KMS-11 (cell line): ENCODE results near the gene EIF3I.

Experiments used
- H2AFZ ChIP-seq: fragments of 200-600 bp; sonication (generic); 2 replicates; pipeline ENCODE4 v1.6.1; 2016; ENCODE audit warnings: antibody characterized with exemption, mixed run types, low read depth
- H3K27ac ChIP-seq: fragments of 200-600 bp; sonication (generic); 2 replicates; pipeline ENCODE4 v1.6.1; 2016; ENCODE audit warnings: mild to moderate bottlenecking, mixed run types
- H3K27me3 ChIP-seq: fragments of 200-600 bp; sonication (generic); 2 replicates; pipeline ENCODE4 v1.6.1; 2017; ENCODE audit warnings: mild to moderate bottlenecking, low read depth, mixed run types, moderate library complexity; ENCODE audit not compliant: insufficient read depth
- H3K36me3 ChIP-seq: fragments of 200-600 bp; sonication (generic); 2 replicates; pipeline ENCODE4 v1.6.1; 2017; ENCODE audit warnings: mild to moderate bottlenecking, mixed run types; ENCODE audit not compliant: insufficient read depth
- H3K4me1 ChIP-seq: fragments of 200-600 bp; sonication (generic); 2 replicates; pipeline ENCODE4 v1.6.1; 2016; ENCODE audit warnings: mild to moderate bottlenecking, low read depth, mixed run types; ENCODE audit not compliant: poor library complexity, severe bottlenecking
- H3K4me2 ChIP-seq: fragments of 200-600 bp; sonication (generic); 2 replicates; pipeline ENCODE4 v1.7.0; 2016; ENCODE audit warnings: mild to moderate bottlenecking, mixed run types
- H3K4me3 ChIP-seq: fragments of 200-600 bp; sonication (generic); IDR thresholded peaks from 2 replicates; pipeline ENCODE4 v1.6.1; 2017; ENCODE audit warnings: low read depth, low read length, mixed read lengths; ENCODE audit not compliant: insufficient read depth
- H3K79me2 ChIP-seq: fragments of 200-600 bp; sonication (generic); 2 replicates; pipeline ENCODE4 v1.6.1; 2016; ENCODE audit warnings: low read depth, mixed run types; ENCODE audit not compliant: insufficient read depth
- H3K9ac ChIP-seq: fragments of 200-600 bp; sonication (generic); 2 replicates; pipeline ENCODE4 v1.6.1; 2016; ENCODE audit warnings: mild to moderate bottlenecking, mixed run types
- H4K20me1 ChIP-seq: fragments of 200-600 bp; sonication (generic); 2 replicates; pipeline ENCODE4 v1.6.1; 2016; ENCODE audit warnings: mild to moderate bottlenecking, mixed run types; ENCODE audit not compliant: insufficient read depth
- TF ChIP-seq, protein P1 (sequence below): fragments of 200-600 bp; sonication (generic); conservative IDR thresholded peaks from 2 replicates; pipeline ENCODE4 v1.6.1; 2017; ENCODE audit warnings: low read depth, mild to moderate bottlenecking, antibody characterized with exemption, low read length, moderate library complexity, mixed read lengths

EIF3I gene

DNA sequence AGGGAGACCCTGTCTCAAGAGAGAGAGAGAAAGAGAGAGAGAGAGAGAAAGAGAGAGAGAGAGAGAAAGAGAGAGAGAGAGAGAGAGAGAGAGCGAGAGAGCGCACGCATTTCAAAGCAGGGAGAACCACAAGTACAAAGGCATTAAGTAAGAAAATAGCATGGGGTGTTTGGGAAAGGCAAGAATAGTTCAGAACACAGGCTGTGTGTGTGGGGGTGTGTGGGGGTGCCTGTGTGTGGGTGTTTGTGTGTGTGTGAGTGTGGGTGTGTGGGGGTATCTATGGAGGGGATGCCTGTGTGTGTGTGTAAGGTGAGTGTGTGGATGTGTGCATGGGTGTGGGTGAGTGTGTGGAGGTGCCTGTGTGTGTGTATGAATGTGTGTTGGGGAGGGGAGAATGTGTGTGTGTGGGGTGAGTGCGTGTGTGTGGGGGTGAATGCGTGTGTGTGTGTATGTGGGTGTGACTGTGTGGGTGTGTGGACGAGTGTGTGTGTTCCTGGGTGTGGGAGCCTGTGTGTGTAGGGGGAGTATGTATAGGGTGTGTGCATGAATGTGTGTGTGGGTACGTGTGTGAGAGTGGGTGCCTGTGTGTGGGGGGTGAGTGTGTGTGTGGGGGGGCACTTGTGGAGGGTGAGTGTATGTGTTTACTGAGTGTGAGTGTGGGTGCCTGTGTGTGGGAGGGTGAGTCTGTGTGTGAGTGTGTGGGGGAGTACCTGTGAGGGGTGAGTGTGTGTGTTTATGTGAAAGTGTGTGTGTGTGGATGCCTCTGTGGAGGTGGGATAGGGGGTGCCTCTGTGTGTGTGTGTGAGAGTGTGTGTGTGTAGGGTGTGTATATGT is 50.6 kb downstream of the EIF3I start:
- Histone ChIP-seq H3K27ac (no peak overlapping the region), H3K27me3 (no peaks in the 10 kb centered on the region), H4K20me1 (no peaks in the 10 kb centered on the region), H3K36me3 (no peaks in the 10 kb centered on the region), H3K9ac (no peak overlapping the region), H3K79me2 (no peaks in the 10 kb centered on the region), H2AFZ (no peak overlapping the region), H3K4me2 (no peak overlapping the region), H3K4me1 (peaks cover 5% of the 10 kb centered on the region), H3K4me3 (no peak overlapping the region)
- TF ChIP-seq, protein P1, sequence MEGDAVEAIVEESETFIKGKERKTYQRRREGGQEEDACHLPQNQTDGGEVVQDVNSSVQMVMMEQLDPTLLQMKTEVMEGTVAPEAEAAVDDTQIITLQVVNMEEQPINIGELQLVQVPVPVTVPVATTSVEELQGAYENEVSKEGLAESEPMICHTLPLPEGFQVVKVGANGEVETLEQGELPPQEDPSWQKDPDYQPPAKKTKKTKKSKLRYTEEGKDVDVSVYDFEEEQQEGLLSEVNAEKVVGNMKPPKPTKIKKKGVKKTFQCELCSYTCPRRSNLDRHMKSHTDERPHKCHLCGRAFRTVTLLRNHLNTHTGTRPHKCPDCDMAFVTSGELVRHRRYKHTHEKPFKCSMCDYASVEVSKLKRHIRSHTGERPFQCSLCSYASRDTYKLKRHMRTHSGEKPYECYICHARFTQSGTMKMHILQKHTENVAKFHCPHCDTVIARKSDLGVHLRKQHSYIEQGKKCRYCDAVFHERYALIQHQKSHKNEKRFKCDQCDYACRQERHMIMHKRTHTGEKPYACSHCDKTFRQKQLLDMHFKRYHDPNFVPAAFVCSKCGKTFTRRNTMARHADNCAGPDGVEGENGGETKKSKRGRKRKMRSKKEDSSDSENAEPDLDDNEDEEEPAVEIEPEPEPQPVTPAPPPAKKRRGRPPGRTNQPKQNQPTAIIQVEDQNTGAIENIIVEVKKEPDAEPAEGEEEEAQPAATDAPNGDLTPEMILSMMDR, result no peak

DNA sequence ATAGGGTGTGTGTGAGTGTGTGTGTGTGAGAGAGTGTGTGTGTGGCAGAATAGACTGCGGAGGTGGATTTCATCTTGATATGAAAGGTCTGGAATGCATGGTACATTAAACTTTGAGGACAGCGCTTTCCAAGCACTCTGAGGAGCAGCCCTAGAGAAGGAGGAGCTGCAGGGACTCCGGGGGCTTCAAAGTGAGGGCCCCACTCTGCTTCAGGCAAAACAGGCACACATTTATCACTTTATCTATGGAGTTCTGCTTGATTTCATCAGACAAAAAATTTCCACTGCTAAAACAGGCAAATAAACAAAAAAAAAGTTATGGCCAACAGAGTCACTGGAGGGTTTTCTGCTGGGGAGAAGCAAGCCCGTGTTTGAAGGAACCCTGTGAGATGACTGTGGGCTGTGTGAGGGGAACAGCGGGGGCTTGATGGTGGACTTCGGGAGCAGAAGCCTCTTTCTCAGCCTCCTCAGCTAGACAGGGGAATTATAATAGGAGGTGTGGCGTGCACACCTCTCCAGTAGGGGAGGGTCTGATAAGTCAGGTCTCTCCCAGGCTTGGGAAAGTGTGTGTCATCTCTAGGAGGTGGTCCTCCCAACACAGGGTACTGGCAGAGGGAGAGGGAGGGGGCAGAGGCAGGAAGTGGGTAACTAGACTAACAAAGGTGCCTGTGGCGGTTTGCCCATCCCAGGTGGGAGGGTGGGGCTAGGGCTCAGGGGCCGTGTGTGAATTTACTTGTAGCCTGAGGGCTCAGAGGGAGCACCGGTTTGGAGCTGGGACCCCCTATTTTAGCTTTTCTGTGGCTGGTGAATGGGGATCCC is 51.4 kb downstream of the EIF3I start:
- Histone ChIP-seq H3K4me3 (no peak overlapping the region), H4K20me1 (no peaks in the 10 kb centered on the region), H2AFZ (no peak overlapping the region), H3K4me2 (no peak overlapping the region), H3K9ac (no peak overlapping the region), H3K27me3 (no peaks in the 10 kb centered on the region), H3K27ac (no peak overlapping the region), H3K4me1 (peaks cover 5% of the 10 kb centered on the region), H3K36me3 (no peaks in the 10 kb centered on the region), H3K79me2 (no peaks in the 10 kb centered on the region)
- TF ChIP-seq, protein P1, result no peak

DNA sequence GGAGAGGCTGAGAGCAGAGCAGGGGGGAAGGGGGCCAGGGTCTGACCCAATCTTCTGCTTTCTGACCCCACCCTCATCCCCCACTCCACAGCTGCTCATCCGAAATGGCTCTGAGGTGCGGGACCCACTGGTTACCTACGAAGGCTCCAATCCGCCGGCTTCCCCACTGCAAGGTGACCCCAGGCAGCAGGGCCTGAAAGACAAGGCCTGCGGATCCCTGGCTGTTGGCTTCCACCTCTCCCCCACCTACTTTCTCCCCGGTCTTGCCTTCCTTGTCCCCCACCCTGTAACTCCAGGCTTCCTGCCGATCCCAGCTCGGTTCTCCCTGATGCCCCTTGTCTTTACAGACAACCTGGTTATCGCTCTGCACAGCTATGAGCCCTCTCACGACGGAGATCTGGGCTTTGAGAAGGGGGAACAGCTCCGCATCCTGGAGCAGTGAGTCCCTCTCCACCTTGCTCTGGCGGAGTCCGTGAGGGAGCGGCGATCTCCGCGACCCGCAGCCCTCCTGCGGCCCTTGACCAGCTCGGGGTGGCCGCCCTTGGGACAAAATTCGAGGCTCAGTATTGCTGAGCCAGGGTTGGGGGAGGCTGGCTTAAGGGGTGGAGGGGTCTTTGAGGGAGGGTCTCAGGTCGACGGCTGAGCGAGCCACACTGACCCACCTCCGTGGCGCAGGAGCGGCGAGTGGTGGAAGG is 52.6 kb downstream of the EIF3I start:
- Histone ChIP-seq H4K20me1 (no peaks in the 10 kb centered on the region), H3K27ac (no peak overlapping the region), H3K27me3 (no peaks in the 10 kb centered on the region), H3K4me1 (peaks cover 5% of the 10 kb centered on the region), H3K36me3 (no peaks in the 10 kb centered on the region), H3K79me2 (no peaks in the 10 kb centered on the region), H3K4me3 (no peak overlapping the region), H2AFZ (no peak overlapping the region), H3K4me2 (no peak overlapping the region), H3K9ac (no peak overlapping the region)
- TF ChIP-seq, protein P1, result no peak

DNA sequence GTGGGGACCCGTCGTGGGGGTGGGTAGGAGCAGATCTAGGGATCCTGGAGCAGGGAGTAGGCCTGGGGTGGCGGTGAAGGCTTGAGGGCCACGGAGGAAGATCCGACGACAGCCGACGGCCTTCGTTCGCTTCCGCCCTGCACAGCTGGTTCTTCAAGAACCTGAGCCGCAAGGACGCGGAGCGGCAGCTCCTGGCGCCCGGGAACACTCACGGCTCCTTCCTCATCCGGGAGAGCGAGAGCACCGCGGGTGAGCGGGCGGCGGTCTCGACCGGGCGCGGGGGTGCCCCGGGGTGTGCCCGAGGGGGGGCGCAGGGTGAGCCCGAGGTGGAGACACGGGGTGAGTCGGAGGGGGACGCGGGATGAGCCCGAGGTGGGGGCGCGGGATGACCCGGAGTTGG is 53.2 kb downstream of the EIF3I start:
- no peak overlapping the region for H3K4me2 ChIP-seq
- peaks cover 5% of the 10 kb centered on the region for H3K4me1 ChIP-seq
- H2AFZ ChIP-seq, result no peak overlapping the region
- H3K27me3 ChIP-seq, result no peaks in the 10 kb centered on the region
- H3K9ac ChIP-seq, result no peak overlapping the region
- no peaks in the 10 kb centered on the region for H3K79me2 ChIP-seq
- no peaks in the 10 kb centered on the region for H4K20me1 ChIP-seq
- no peaks in the 10 kb centered on the region for H3K36me3 ChIP-seq
- H3K4me3 ChIP-seq, result no peak overlapping the region
- TF ChIP-seq, protein P1, result no peak
- H3K27ac ChIP-seq, result no peak overlapping the region
